Amygdala (tissue), 56 donors: Measurements from ENCODE around the gene CAMKK1.
"Not testable (repeated sequence)": the region's sequence is repeated elsewhere in the genome, so short reads cannot be mapped to it uniquely, and the experiment has no call there.

ENCODE experiments used
- DNase-seq, 56 donors: peaks; one replicate each; lab custom pipeline; 2025; lab: John Stamatoyannopoulos, UW

CAMKK1 gene

DNA sequence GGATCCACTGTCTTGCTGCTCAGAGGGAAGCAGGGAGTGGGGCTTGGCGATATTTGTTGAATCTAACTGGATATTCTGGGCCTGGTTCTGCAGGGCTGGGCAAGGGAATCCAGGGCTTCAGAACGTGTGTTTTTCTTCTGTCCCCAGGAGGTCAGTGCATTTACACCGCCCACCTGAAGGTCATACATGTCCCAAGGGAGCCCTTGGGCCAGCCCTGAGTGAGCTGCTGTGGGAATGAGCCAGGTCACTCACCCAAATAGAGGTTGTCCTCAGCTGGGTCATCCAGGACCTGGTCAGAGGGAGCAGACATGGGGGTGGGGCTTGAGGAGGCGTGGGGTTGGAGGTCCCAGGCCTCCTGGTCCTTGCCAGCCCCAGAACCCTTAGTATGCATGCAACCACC, 10.6 kb downstream of the CAMKK1 start:
- DNase-seq = no peak

GRCh38 chr17:3880983-3881382, 11.9 kb downstream of the CAMKK1 start:
- DNase-seq = no peak

GRCh38 chr17:3879591-3880417, 13.0 kb downstream of the CAMKK1 start:
- DNase-seq = no peak

DNA sequence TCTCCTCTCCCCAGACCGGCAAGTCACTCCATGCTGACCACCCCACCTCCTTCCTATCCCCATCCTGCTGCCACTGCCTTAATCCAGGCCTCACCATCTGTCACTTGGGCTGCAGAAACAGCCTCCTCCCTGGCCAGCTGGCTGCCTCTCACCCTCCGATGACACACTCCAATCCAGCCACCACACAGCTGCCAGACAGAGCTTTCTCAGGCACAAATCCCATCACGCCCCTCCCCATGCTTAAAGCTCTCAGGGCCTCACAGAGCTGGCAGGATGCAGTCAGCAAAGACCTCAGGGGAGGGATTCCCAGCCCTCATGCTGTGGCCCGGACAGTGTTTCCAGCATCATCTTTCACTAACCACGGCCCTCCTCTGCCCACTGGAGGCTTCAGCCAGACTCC, 13.7 kb downstream of the CAMKK1 start:
- peak in 4 of 56 donors; percentile 9 to 26 (median 20) for DNase-seq

- DNase-seq = no peak
Observed at GRCh38 chr17:3877220-3877619, 15.6 kb downstream of the CAMKK1 start.

DNA sequence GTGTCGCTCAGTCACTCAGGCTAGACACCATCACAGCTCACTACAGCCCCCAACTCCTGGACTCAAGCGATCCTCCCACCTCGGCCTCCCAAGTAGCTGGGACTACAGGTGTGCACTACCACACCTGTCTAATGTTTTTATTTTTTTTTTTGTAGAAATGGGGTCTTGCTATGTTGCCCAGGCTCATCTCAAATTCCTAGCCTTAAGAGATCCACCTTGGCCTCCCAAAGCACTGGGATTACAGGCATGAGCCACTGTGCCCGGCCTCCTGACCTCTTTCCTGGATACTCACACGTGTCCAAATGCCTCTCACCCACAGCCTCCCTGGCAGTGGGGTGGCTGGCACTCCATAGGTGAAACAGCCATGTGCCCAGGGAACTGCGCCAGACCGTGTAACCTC, 17.5 kb downstream of the CAMKK1 start:
- DNase-seq = no peak

- DNase-seq = no peak
Observed at GRCh38 chr17:3873862-3874261, 19.0 kb downstream of the CAMKK1 start.

DNA sequence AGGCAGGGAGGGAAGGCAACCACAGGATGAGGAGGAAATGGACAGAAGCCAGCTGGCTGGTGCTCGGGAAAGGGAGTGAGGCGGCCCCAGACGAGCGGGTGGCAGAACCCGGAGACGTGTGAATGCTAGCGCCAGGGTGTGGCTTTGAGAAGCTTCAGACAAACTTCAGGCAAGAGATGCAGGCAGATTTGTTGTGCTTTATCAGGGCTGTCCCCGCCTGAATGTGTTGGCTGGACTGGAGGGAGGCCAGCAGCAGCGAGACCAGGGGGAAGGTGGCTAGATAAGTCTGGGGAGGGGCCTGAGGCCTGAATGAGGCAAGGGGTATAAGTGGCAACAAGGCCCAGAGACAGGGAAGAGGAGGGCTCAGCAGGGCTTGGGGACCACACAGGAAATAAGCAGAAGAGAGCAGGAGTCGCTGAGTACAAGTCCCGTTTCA, 22.0 kb downstream of the CAMKK1 start:
- DNase-seq = no peak

GRCh38 chr17:3867606-3868005, 25.2 kb downstream of the CAMKK1 start:
- DNase-seq = no peak

GRCh38 chr17:3867106-3867505, 25.7 kb downstream of the CAMKK1 start:
- no peak for DNase-seq

DNA sequence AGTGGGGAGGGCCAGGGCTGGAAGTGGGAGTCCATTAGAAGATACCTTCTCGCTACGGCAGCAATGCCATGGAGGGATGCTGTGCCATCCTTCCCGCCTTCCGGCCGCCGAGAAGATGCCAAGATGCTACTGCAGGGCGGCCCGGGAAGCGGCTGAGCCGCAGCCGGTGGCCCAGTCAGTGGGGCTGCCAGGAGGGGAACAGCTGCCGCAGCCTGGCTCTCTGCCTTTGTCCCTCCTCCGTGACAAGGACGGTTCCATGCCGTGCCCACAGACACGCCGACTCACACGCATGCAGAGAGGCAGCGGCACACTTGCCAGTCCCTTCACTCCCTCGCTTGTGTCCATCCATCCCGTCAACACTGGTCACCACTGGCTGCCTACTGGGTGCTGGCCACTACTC, 26.6 kb downstream of the CAMKK1 start:
- peak in 14 of 56 donors; percentile 13 to 45 (median 24) for DNase-seq

DNA sequence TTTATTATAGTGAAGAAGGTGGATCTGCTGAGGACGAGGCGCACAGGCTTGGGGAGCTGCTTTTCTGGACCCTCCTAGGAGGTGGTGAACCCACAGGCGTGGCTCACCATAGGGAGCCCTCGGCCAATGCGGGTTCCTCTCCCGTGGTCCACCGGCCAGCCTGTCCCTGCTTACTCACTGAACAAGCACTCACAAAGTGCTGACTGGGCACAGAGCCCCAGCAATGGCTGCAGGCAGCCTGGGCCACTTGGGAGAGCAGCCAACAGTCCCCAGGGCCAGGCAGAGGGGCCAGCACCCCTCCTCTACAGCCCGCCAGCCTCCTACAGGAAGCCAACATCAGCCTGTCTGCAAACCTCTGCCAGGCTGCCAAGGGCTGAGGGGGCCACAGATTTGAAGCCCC, 27.7 kb downstream of the CAMKK1 start:
- peak in 23 of 56 donors; percentile 13 to 75 (median 45) for DNase-seq

- no peak for DNase-seq
Observed at GRCh38 chr17:3864534-3864933, 28.3 kb downstream of the CAMKK1 start.

- no peak for DNase-seq
Observed at GRCh38 chr17:3861761-3862681, 30.8 kb downstream of the CAMKK1 start.

GRCh38 chr17:3860939-3861700, 31.7 kb downstream of the CAMKK1 start:
- no peak for DNase-seq

GRCh38 chr17:3859940-3860339, 32.9 kb downstream of the CAMKK1 start:
- DNase-seq = no peak

- DNase-seq = no peak
Observed at GRCh38 chr17:3857261-3858105, 35.4 kb downstream of the CAMKK1 start.

DNA sequence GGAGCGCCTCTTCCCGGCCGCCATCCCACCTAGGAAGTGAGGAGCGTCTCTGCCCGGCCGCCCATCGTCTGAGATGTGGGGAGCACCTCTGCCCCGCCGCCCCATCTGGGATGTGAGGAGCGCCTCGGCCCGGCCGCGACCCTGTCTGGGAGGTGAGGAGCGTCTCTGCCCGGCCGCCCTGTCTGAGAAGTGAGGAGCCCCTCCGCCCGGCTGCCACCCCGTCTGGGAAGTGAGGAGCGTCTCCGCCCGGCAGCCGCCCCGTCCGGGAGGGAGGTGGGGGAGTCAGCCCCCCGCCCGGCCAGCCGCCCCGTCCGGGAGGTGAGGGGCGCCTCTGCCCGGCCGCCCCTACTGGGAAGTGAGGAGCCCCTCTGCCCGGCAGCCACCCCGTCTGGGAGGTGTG, 38.6 kb downstream of the CAMKK1 start:
- DNase-seq = not testable (repeated sequence)

DNA sequence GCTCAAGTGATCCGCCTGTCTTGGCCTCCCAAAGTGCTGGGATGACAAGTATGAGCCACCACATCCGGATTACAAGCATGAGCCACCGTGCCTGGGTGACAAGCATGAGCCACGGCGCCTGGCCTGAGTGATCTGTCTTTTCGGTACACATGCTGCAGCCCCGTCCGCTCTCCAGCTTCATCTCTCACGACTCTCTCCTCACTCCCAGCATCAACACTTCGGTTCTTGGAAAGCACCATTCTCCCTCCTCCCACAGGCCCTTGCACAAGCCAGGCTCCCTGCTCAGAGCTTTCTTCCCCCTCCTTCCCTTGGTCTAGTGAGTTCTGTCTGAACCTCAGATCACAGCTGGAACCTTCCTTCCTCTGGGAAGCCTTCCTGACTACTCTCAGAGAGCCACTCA, 40.3 kb downstream of the CAMKK1 start:
- DNase-seq = no peak
